K562 (cell line): Measurements from ENCODE around the gene KMO. TPM values are rescaled to one million over a fixed set of nuclear protein-coding genes. Genes with fewer than 3 reads are reported as not detected.

Experiments
- CHCHD3 ChIP-seq: fragments of 250-450 bp; sonication (Bioruptor Pico); IDR thresholded peaks from 2 replicates; pipeline ENCODE4 v2.1.2; 2022; ENCODE audit warnings: mild to moderate bottlenecking
- FOSL1 ChIP-seq: fragments of 200-800 bp; sonication (Bioruptor generic); conservative IDR thresholded peaks from 2 replicates; pipeline ENCODE4 v1.6.1; 2016; ENCODE audit warnings: missing genetic modification characterization, missing compliant biosample characterization
- MEF2D ChIP-seq: conservative IDR thresholded peaks from 2 replicates; pipeline ENCODE4 v1.6.1; 2016; ENCODE audit warnings: low read depth, missing genetic modification characterization, missing compliant biosample characterization
- SETDB1 ChIP-seq: IDR thresholded peaks from one replicate; pipeline ENCODE4 v1.6.1; 2012; ENCODE audit warnings: low read length, control low read depth, inconsistent platforms
- U2AF2 ChIP-seq: fragments of 200-400 bp; formaldehyde crosslinking; optimal IDR thresholded peaks from 2 replicates; pipeline ENCODE3; 2017; ENCODE audit warnings: low read depth, mild to moderate bottlenecking, low read length
- polyA plus RNA-seq, 8 experiments: library from polyadenylated mRNA; depleted of rRNA in 4 of 8; stranded (reverse) in 5 of 8; unstranded in 3 of 8; fragments of >200 nt; fragmentation: Nextera tagmentation in 2 of 8; fragmentation: Illumina TruSeq in 1 of 8; extraction: Ambion mirVana in 2 of 8; extraction: Trizol in 1 of 8; gene quantifications; 2 replicates each; pipeline versions ENCODE4 v1.2.1 to v1.2.3, GENCODE V29; 2011 to 2014; ENCODE audit warnings: inconsistent platforms in 1 of 8, missing spikeins in 1 of 8
- total RNA-seq, 7 experiments: library from RNA; depleted of rRNA in 6 of 7; stranded (reverse); fragments of >200 nt in 6 of 7; fragmentation: Illumina TruSeq in 2 of 7; extraction: Trizol in 2 of 7; gene quantifications; 2 replicates each; pipeline versions ENCODE4 v1.2.1 to v1.2.3, GENCODE V29; 2011 to 2021; ENCODE audit warnings: low replicate concordance in 1 of 7
- TF ChIP-seq, protein P1 (sequence below): fragments of 250-450 bp; sonication (Bioruptor Pico); IDR thresholded peaks from 2 replicates; pipeline ENCODE4 v1.4.0; 2020
- TF ChIP-seq, protein P2 (sequence below): fragments of 250-450 bp; sonication (Bioruptor Pico); IDR thresholded peaks from 2 replicates; pipeline ENCODE4 v1.6.1; 2021; ENCODE audit warnings: mild to moderate bottlenecking
- TF ChIP-seq, protein P3 (sequence below), 2 experiments: IDR thresholded peaks; 2 replicates each; pipeline ENCODE4 v1.6.1; 2012; ENCODE audit warnings: improper control_type of control experiment in 2 of 2, low read depth in 2 of 2, low read length in 2 of 2, borderline replicate concordance in 1 of 2
- TF ChIP-seq, protein P4 (sequence below): fragments of 200-800 bp; sonication (Bioruptor generic); IDR thresholded peaks from 2 replicates; pipeline ENCODE4 v1.6.1; 2017; ENCODE audit warnings: missing genetic modification characterization, missing compliant biosample characterization
- TF ChIP-seq, protein P5 (sequence below): sonication (generic); IDR thresholded peaks from 2 replicates; pipeline ENCODE4 v1.6.1; 2016

KMO gene
- total and polyA plus RNA-seq, 9 of the 15 experiments (the other 6 are each of a cell fraction or from before 2014, with no cell fraction given), result 0.01 to 0.11 (median 0.01) TPM; not detected in 6

DNA sequence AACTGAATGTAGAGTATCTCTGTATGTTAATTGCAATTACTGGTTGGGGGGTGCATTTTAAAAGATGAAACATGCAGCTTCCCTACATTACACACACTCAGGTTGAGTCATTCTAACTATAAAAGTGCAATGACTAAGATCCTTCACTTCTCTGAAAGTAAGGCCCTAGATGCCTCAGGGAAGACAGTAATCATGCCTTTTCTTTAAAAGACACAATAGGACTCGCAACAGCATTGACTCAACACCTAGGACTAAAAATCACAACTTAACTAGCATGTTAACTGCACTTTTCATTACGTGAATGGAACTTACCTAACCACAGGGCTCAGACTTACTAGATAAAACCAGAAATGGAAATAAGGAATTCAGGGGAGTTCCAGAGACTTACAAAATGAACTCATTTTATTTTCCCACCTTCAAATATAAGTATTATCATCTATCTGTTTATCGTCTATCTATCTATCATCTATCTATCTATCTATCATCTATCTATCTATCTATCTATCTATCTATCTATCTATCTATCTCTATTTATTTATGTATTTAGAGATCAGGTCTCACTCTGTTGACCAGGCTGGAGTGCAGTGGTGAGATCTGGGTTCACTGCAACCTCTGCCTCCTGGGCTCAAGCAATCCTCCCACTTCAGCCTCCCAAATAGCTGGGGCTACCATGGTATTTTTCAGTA lies 60.2 kb downstream of the KMO start (continued):
- TF ChIP-seq, protein P1, sequence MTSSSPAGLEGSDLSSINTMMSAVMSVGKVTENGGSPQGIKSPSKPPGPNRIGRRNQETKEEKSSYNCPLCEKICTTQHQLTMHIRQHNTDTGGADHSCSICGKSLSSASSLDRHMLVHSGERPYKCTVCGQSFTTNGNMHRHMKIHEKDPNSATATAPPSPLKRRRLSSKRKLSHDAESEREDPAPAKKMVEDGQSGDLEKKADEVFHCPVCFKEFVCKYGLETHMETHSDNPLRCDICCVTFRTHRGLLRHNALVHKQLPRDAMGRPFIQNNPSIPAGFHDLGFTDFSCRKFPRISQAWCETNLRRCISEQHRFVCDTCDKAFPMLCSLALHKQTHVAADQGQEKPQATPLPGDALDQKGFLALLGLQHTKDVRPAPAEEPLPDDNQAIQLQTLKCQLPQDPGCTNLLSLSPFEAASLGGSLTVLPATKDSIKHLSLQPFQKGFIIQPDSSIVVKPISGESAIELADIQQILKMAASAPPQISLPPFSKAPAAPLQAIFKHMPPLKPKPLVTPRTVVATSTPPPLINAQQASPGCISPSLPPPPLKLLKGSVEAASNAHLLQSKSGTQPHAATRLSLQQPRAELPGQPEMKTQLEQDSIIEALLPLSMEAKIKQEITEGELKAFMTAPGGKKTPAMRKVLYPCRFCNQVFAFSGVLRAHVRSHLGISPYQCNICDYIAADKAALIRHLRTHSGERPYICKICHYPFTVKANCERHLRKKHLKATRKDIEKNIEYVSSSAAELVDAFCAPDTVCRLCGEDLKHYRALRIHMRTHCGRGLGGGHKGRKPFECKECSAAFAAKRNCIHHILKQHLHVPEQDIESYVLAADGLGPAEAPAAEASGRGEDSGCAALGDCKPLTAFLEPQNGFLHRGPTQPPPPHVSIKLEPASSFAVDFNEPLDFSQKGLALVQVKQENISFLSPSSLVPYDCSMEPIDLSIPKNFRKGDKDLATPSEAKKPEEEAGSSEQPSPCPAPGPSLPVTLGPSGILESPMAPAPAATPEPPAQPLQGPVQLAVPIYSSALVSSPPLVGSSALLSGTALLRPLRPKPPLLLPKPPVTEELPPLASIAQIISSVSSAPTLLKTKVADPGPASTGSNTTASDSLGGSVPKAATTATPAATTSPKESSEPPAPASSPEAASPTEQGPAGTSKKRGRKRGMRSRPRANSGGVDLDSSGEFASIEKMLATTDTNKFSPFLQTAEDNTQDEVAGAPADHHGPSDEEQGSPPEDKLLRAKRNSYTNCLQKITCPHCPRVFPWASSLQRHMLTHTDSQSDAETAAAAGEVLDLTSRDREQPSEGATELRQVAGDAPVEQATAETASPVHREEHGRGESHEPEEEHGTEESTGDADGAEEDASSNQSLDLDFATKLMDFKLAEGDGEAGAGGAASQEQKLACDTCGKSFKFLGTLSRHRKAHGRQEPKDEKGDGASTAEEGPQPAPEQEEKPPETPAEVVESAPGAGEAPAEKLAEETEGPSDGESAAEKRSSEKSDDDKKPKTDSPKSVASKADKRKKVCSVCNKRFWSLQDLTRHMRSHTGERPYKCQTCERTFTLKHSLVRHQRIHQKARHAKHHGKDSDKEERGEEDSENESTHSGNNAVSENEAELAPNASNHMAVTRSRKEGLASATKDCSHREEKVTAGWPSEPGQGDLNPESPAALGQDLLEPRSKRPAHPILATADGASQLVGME (CRISPR knock-in tag), result no peak
- TF ChIP-seq U2AF2 (no peak), CHCHD3 (CRISPR knock-in tag) (no peak), FOSL1 (tag) (peak; percentile 41), MEF2D (tag) (no peak), SETDB1 (no peak)
- TF ChIP-seq, protein P2, sequence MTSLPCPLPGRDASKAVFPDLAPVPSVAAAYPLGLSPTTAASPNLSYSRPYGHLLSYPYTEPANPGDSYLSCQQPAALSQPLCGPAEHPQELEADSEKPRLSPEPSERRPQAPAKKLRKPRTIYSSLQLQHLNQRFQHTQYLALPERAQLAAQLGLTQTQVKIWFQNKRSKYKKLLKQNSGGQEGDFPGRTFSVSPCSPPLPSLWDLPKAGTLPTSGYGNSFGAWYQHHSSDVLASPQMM (CRISPR knock-in tag), result no peak
- TF ChIP-seq, protein P3, sequence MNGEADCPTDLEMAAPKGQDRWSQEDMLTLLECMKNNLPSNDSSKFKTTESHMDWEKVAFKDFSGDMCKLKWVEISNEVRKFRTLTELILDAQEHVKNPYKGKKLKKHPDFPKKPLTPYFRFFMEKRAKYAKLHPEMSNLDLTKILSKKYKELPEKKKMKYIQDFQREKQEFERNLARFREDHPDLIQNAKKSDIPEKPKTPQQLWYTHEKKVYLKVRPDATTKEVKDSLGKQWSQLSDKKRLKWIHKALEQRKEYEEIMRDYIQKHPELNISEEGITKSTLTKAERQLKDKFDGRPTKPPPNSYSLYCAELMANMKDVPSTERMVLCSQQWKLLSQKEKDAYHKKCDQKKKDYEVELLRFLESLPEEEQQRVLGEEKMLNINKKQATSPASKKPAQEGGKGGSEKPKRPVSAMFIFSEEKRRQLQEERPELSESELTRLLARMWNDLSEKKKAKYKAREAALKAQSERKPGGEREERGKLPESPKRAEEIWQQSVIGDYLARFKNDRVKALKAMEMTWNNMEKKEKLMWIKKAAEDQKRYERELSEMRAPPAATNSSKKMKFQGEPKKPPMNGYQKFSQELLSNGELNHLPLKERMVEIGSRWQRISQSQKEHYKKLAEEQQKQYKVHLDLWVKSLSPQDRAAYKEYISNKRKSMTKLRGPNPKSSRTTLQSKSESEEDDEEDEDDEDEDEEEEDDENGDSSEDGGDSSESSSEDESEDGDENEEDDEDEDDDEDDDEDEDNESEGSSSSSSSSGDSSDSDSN (IDR thresholded peaks at IDR 0.05; ENCODE audit: borderline replicate concordance in 1 of 2, low read depth in 2 of 2, low read length in 2 of 2), result no peak
- TF ChIP-seq, protein P4, sequence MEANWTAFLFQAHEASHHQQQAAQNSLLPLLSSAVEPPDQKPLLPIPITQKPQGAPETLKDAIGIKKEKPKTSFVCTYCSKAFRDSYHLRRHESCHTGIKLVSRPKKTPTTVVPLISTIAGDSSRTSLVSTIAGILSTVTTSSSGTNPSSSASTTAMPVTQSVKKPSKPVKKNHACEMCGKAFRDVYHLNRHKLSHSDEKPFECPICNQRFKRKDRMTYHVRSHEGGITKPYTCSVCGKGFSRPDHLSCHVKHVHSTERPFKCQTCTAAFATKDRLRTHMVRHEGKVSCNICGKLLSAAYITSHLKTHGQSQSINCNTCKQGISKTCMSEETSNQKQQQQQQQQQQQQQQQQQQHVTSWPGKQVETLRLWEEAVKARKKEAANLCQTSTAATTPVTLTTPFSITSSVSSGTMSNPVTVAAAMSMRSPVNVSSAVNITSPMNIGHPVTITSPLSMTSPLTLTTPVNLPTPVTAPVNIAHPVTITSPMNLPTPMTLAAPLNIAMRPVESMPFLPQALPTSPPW, result no peak
- TF ChIP-seq, protein P5, sequence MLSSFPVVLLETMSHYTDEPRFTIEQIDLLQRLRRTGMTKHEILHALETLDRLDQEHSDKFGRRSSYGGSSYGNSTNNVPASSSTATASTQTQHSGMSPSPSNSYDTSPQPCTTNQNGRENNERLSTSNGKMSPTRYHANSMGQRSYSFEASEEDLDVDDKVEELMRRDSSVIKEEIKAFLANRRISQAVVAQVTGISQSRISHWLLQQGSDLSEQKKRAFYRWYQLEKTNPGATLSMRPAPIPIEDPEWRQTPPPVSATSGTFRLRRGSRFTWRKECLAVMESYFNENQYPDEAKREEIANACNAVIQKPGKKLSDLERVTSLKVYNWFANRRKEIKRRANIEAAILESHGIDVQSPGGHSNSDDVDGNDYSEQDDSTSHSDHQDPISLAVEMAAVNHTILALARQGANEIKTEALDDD, result peak; percentile 71; the same call in 1 of the 2 replicates
